ENCODE measurements around the gene GRM5.

GRM5 gene

GRCh38 chr11:88533001-88533400, 532.8 kb downstream of the GRM5 start:
- H2AFZ ChIP-seq, result no peak overlapping the region
- no peak overlapping the region for H3K4me3 ChIP-seq (ENCODE audit: low read depth, low read length)
- no peaks in the 10 kb centered on the region for H3K4me1 ChIP-seq
- no peak for TF ChIP-seq CTCF (IDR thresholded peaks at IDR 0.05)
- H3K9me3 ChIP-seq (ENCODE audit: control insufficient read depth, low read length), result no peaks in the 10 kb centered on the region
- H3K27ac ChIP-seq, result no peak overlapping the region
- no peaks in the 10 kb centered on the region for H3K27me3 ChIP-seq (ENCODE audit: control insufficient read depth, insufficient read depth, low read length)
- H3K36me3 ChIP-seq (ENCODE audit: control insufficient read depth, insufficient read depth, low read length), result no peaks in the 10 kb centered on the region
- H3K79me2 ChIP-seq, result no peaks in the 10 kb centered on the region
- no peak overlapping the region for H3K9ac ChIP-seq
- no peak overlapping the region for H3K4me2 ChIP-seq (ENCODE audit: low read length)

GRCh38 chr11:88531831-88532230, 534.0 kb downstream of the GRM5 start:
- Histone ChIP-seq H3K27ac (no peak overlapping the region), H3K27me3 (ENCODE audit: control insufficient read depth, insufficient read depth, low read length) (no peaks in the 10 kb centered on the region), H3K36me3 (ENCODE audit: control insufficient read depth, insufficient read depth, low read length) (no peaks in the 10 kb centered on the region), H3K79me2 (no peaks in the 10 kb centered on the region), H3K4me3 (ENCODE audit: low read depth, low read length) (no peak overlapping the region), H3K4me1 (no peaks in the 10 kb centered on the region), H3K9ac (no peak overlapping the region), H3K4me2 (ENCODE audit: low read length) (no peak overlapping the region), H2AFZ (no peak overlapping the region), H3K9me3 (ENCODE audit: control insufficient read depth, low read length) (no peaks in the 10 kb centered on the region)
- TF ChIP-seq CTCF (IDR thresholded peaks at IDR 0.05), result no peak

GRCh38 chr11:88529426-88529825, 536.4 kb downstream of the GRM5 start:
- no peaks in the 10 kb centered on the region for H3K36me3 ChIP-seq (ENCODE audit: control insufficient read depth, insufficient read depth, low read length)
- H3K9ac ChIP-seq, result no peak overlapping the region
- H3K27me3 ChIP-seq (ENCODE audit: control insufficient read depth, insufficient read depth, low read length), result no peaks in the 10 kb centered on the region
- H2AFZ ChIP-seq, result no peak overlapping the region
- no peak overlapping the region for H3K4me3 ChIP-seq (ENCODE audit: low read depth, low read length)
- no peak for TF ChIP-seq CTCF (IDR thresholded peaks at IDR 0.05)
- no peaks in the 10 kb centered on the region for H3K79me2 ChIP-seq
- no peak overlapping the region for H3K27ac ChIP-seq
- H3K4me1 ChIP-seq, result no peaks in the 10 kb centered on the region
- H3K4me2 ChIP-seq (ENCODE audit: low read length), result no peak overlapping the region
- H3K9me3 ChIP-seq (ENCODE audit: control insufficient read depth, low read length), result no peaks in the 10 kb centered on the region

- Histone ChIP-seq H3K4me3 (ENCODE audit: low read depth, low read length) (no peak overlapping the region), H3K9ac (no peak overlapping the region), H3K27ac (no peak overlapping the region), H3K4me2 (ENCODE audit: low read length) (no peak overlapping the region), H3K79me2 (no peaks in the 10 kb centered on the region), H3K4me1 (no peaks in the 10 kb centered on the region), H3K36me3 (ENCODE audit: control insufficient read depth, insufficient read depth, low read length) (no peaks in the 10 kb centered on the region), H2AFZ (no peak overlapping the region), H3K27me3 (ENCODE audit: control insufficient read depth, insufficient read depth, low read length) (no peaks in the 10 kb centered on the region), H3K9me3 (ENCODE audit: control insufficient read depth, low read length) (no peaks in the 10 kb centered on the region)
- TF ChIP-seq CTCF (IDR thresholded peaks at IDR 0.05), result no peak
Observed at GRCh38 chr11:88523386-88524071, 542.3 kb downstream of the GRM5 start.

Data from parathyroid adenoma (tissue), 2 donors.